GM19043 (cell line): ENCODE results near the gene AMN1.
A peak's percentile ranks its signal among the peaks of the same experiment; 100 is the strongest.
"Not testable (repeated sequence)": the region's sequence is repeated elsewhere in the genome, so short reads cannot be mapped to it uniquely, and the experiment has no call there.

ENCODE experiments used
- ATAC-seq: cut with Tn5 transposase; IDR thresholded peaks from one replicate; pipeline ENCODE4 v1.9.1; 2021; ENCODE audit warnings: low read depth; ENCODE audit not compliant: unreplicated experiment

The AMN1 gene

DNA sequence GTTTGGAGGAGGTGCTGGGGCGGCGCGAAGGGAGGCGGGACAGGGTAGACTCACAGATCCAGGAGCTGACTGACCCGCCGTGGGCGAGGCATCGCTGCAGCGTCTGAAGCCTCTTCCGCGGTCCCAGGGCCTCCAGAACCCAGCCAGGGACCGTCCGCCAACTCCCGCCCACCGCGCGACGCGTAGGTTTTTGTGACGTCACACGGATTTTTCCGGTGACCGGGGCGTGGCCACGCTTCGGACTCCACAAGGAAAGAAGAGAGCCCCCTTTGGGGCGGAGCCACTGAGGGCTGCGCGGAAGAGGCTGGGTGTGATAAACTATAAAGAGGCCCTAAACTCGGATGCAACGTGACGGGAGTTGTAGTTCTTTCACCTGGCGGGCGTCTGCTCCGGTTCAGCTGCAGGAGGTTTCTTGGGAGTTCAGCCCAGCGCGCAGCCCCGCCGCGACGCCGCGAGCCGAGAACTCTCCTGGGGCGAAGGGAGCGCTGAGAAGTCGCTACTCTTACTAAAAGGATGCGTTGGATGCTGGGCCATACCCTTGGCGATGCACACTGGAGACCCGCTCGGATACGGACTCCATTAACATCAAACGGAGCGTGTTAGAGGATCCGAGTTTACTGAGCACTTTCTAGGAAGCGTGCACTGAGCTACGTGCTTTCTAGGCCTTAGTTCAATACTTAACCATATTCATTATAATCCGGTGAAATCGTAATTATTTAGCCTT, at the start of gene AMN1:
TSS of gene AMN1 (minus strand) at position 105 of the 724 bp plus-strand sequence. CDS start at position 92, 13 bp downstream.
- ATAC-seq, result peak; percentile 91

DNA sequence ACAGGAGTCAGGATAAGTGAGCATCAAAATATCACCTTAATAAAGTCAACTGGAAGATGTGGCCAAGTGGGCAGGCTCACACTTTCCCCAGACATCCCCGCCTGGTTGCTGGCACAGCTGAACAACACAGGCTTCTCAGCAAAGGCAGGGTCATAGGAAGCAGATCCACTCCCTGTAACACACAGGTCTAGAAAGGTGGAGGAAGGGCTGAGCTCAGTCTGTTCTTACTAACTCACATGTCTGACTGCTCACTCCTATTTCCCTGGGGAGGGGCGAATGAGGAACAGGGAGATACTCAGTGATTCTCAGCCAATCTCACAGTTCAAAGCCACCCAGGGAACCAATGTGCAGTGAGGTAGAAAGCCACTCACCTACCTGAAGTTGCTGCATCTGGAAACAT, 45.0 kb upstream of the AMN1 start:
- ATAC-seq, result no peak

DNA sequence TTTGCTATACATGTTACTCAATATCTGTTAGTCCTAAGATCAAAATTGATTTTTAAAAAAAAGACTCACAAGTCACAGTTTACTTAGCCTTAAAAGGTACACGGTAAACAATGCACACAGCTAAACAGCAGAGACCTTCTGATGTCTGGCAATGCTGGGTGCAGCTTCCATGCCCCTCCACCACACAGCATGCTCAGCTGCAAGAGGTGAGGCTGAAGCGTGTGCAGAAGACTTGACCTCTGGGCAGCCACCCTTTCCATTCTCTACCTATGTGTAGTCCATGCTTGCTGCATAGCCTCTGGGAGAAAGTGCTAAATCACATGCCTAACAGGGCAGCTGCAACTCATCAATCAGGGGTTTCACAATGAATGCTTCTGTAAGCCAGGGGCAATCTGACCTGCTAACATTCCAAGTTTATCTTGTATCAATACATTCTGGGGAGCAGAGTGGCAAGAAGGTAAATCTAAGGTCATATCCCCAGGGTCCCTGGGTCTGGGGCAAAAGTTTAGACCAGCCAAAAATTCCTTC, 44.5 kb upstream of the AMN1 start:
- no peak for ATAC-seq

DNA sequence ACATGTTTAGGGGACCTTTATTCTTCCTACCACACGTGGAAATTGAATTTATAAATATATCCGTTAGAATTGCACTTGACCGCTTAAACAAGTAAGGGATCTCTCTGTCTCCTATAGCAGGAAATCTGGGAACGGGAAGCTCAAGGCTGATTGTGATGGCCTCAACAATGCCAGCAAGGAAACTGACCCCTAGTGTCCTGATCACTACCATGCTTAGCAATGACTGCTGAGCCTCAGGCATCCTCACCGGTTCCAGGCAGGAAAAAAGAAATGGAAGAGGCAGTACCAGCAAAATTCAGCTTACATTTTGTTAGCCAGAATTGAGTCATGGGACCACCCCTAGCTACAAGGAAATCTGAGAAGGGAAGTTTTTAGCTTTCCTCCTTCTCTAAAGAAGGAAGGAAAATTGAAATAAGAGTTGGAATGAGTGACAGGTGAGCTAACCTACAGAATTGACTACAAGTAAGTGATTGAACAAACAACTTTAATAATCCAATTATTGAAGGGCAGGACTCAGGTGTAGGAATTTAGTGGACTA, 43.9 kb upstream of the AMN1 start:
- ATAC-seq, result no peak

DNA sequence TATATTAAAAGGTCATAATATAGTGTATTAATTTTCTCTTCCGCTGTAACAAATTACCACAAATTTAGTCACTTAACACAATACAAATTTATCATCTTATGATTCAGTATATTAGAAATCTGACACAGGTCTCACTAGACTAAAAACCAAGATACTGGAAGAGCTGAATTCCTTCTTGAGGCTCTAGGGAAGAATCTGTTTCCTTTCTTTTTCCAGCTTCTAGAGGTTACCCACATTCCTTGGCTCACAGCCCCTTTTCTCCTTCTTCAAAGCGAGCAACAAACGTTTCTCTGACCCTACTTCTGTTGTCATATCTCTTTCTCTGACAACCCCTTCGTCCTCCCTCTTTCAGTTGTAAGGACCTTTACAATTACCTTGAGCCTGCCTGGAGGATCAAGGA, 43.4 kb upstream of the AMN1 start:
- ATAC-seq, result no peak

DNA sequence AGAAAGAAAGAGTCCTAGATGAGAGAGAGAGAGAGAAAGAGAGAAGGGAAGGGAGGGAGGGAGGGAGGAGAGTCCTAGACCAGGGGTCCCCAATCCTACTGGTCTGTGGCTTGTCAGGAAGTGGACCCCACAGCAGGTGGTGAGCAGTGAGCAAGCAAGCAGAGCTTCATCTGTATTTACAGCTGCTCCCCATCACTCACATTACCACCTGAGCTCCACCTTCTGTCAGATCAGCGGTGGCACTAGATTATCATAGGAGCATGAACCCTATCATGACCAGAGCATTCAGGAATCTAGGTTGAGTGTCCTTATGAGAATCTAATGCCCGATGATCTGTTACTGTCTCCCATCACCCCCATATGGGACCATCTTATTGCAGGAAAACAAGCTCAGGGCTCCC, 39.2 kb upstream of the AMN1 start:
- ATAC-seq, result no peak

DNA sequence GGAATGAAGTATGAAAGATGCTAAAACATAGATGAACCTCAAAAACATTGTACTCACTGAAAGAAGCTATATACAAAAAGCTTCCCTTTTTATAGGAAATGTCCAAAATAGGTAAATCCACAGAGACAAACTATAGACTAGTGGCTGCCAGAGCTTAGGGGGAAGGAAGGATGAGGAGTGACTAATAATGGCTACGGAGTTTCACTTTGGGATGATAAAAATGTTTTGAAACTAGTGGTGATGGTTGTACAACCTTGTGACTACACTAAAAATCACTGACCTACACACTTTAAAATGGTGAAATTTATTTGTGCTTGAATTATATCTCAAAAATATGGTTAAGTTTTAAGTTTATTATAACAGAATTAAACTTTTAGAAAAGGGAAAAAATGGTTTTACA, 37.1 kb upstream of the AMN1 start:
- ATAC-seq, result no peak

DNA sequence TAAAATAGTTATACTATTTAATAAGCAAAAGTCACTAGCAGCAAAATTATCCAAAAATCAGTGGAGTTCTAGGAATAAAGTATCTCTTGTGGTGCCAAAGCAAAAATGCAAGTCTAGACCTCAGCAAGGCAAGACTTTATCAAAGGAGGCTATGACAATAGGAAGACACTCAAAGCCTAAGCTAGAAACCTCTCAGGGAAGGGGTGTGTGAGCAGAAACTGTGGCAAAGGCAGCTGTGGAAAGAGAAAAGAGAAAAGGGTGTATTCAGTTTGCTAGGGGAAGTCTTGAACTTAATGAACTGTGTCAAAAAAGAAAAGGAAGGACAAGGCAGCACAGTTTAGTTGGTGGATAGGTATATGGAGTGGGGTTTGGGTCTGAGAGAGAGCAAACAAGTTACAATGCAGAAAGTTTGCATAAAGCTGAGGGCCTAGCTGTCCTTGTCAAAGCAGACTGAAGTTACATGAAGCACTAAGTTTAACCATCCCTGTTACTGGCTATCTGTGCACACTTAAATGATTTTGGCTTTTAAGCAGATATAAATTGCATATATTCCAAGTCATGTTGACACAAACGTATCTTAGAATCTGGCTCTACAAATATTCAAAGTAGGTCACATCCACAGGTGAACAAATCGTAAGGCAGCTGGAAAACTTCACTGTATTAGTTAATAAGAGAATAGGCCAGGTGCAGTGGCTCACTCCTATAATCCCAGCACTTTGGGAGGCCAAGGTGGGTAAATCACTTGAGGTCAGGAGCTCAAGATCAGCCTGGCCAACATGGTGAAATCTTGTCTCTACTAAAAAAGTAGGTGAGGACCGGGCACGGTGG, 31.0 kb upstream of the AMN1 start:
- ATAC-seq, result no peak

DNA sequence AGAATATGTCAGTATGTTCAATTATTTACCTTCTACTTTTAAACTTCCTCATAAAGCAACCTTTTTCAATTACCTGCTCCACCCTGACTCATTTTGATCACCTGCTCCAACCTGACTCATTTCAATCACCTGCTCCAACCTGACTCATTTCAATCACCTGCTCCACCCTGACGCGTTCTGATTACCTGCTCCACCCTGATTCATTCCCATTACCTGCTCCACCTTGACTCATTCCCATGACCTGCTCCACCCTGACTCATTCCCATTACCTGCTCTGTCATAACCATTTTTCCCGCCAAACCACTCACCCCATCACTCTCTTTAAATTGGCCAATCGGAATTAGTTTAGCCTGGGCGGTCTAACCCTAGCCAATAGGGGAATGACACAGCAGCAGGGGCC, 29.5 kb upstream of the AMN1 start:
- not testable (repeated sequence) for ATAC-seq

DNA sequence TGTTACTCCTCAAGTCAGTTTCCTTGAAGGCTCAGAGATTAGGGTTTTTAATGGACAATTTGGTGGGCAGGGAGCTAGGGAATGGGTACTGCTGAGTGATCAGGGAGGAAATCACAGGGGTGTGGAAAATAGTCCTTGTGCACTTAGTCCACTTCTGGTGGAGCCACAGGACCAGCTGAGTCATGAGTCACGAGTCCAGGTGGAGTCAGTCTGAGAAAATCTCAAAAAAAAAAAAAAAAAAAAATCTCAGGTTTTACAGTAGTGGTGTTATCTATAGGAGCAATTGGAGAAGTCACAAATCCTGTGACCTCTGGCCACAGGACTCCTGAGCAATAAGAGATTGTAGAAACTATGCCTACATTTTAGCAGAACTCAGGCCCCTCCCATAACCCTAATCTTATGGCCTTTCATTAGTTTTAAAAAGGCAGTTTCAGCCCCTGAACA, 28.2 kb upstream of the AMN1 start:
- no peak for ATAC-seq

DNA sequence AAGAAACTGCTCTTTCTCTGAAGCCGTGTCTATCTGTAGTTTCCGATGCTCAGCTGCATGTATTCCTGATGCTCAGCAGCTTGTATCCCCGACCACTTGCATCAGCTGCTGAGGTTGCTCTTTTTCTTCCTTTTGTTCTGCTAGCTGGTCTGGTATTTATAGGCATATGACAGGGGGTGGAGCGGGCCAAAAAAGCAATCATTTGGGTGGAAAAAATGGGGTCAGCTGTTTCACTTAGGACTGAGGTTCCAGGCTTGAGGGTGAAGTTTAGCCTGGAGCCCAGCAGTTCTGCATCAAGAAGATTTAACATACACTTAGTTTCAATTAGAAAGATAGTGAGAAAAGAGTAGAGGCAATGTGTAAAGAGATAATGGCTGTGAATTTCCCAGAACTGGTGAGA, 23.6 kb upstream of the AMN1 start:
- ATAC-seq, result no peak

DNA sequence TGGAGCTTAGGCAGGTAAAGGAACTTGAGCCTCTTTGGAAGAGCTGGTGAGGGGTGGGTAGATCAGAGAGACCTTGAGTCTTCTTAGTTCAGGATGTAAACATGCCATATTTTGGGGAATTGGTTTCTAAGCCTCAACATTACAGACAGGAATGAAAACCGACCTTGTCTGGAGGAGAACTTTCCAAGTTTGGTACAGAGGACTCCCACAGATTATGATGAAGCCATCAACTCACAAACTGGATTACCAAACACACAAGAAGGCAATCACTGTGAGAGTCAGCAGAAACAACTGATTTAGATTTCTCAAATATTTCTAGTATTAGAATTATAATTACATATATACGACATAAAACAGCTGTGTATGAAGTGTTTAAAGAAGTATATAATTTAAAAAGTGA, 22.3 kb upstream of the AMN1 start:
- ATAC-seq, result no peak

DNA sequence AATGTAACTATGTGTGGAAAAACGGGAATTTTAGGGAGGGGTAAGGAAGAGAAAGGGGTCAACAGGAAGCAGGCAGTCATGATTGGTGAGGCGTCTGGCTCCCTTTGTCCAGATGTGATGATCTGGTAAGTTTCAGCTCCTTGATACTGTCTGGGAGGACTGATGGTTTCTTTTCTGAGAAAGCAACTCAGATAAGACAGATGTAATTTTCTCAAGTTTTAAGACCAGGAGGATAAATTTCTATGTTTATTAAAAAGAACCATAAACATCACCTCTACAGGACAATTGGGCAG, 21.9 kb upstream of the AMN1 start:
- ATAC-seq, result no peak

DNA sequence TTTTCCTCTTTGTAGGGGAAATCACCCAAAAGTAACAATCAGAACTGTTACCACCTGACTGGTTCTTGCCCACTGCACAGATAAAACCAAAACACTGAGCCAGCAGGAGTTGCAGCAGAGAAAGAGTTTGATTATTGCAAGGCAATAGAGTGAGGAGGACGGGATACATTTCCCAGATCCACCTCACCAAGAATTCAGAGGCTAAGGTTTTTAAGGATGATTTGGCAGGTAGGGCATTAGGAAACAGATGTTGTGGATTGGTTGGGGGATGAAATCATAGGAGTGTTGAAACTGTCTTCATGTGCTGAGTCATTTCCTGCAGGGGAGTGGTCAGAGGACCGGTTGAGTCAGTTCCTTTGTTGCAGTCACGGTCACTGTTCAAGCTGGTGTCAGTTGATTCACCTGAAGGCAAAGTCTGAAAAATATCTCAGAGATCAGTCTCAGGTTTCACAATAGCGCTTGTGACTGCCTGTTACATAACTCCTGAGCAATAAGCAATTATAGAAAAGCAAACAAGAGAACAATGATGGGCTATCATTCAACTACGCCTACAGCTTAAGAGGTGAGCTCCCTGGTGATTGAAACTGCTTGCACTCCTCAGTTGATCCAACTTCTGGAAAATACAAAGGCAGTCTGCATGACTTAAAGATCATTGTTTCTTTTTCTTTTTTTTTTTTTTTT, 20.3 kb upstream of the AMN1 start:
- ATAC-seq, result peak; percentile 75

DNA sequence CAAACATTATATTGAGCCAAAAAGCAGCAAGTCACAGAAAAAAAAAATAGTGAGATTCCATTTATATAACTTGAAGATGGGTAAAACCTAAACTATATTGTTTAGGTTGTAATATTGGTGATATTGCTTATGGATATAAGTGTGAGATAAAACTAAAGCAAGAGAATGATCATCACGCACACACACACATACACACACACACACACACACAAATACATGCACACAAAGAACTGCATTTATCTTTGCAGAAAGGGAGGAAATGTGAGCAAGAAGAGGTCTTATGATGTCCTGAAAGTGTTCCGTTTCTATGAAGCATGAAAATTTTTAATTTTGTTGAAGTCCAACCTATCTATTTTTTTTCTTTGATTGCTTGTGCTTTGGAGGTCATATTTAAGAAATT, 16.4 kb upstream of the AMN1 start:
- ATAC-seq, result no peak

DNA sequence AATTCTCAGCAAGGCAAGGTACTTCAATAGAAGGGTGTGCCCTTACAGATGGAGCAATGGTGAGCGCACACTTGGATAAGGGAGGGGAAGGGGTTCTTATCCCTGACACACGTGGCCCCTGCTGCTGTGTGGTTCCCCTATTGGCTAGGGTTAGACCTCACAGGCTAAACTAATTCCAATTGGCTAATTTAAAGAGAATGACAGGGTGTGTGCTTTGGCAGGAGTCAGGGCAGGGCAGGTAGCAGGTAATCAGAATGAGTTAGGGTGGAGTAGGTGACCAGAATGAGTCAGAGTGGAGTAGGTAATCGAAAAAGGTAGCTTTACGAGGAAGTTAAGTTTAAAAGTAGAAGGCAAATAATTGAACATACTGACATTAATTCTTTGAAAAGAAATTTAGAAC, 15.5 kb upstream of the AMN1 start:
- ATAC-seq, result not testable (repeated sequence)

DNA sequence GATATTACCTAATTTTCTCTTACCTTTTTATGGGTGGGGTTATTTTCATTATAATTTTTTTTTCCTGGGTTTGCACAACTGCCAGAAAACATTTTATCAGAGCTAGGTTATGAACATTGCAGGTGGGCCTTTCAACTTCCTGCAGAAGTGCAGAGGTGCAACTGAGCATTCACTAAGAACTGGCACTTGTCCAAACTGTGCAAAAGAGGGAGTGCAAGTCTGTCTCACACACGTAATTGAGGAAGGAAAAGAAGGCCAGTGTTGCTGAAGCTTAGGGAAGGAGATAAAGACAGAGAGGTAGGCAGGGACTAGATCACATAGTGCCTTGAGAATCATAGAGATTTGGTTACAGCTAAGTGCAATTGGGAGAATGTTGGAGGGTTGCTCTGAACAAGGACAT, 14.1 kb upstream of the AMN1 start:
- ATAC-seq, result no peak

DNA sequence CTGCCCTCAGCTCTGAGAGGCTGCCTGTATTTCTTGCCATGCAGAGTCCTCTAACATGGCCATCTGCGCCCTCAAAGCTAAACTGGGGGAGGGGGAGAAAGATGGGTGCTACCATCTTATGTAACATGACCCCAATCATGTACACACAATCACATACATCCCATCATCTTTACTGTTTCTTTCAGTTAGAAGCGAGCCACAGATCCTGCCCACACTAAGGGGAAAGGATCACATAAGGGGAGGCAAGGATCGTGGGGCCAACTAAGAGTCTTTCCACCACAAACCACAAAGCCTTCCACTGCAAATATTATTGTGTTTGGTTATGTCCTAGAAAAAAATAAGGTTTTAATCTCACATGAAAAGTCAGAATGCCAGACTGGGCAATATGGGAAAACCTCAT, 11.8 kb upstream of the AMN1 start:
- no peak for ATAC-seq

DNA sequence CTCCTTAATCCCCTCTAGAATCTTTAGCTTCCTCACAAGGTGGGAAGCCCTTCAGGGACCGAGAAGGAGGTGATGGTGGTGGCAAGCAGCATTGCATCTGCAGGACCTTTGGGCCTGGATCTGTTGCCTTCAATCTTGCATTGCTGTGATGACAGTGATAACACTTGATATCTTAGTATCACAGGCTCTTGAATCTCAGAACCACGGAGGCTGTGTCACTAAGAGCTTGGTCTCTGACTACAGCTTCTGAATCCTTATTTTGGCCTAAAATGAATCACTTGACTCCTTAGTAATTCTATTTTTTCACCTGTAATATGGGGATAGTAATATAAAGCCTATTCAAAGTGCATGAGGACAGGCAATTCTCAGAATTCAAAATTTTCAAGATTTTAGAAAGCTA, 8.9 kb upstream of the AMN1 start:
- no peak for ATAC-seq

DNA sequence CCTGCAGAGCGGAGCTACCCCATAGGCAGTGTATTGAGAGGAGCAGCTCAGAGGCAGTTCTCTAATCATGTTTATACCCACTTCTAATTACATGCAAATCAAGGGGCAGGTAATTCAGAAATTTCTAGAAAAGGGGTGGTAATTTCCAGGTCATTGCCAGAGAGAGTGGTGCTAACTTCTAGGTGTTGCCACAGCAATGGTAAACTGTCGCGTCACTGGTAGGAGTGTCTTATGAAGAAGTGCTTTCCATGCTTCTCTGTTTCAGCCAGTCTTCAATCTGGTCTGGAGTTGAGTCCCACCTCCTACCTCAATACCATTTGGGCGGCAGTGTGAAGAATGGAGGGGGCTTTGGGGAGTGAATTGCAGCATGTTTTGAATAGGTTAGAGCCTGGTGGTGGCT, 8.5 kb upstream of the AMN1 start:
- no peak for ATAC-seq

DNA sequence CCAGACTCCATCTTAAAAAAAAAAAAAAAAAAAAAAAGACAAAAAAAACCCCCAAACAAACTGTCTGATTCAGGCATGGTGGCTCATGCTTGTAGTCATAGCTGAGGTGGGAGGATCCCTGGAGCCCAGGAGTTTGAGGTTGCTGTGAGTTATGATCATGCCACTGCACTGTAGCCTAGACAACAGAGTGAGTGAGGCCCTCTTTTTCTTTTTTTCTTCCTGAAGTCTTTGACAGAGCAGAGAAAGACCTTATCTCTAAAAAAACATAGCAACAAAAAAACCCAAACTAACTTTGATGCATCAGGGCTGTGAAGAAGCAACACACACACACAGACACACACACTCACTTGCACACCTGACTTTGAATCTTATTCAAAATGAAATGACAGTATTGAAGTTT, 7.7 kb upstream of the AMN1 start:
- no peak for ATAC-seq
